Lower leg skin (tissue), 4 donors: ENCODE data around the gene SPIRE1. TPM values are rescaled to one million over a fixed set of nuclear protein-coding genes. Genes with fewer than 3 reads are reported as not detected.

ENCODE experiments used
- DNase-seq, 2 donors: peaks; one replicate each; pipeline ENCODE4 v3.0.0-alpha.2; 2019; ENCODE audit warnings: low spot score in 2 of 2
- H3K4me3 ChIP-seq: fragments of 200-600 bp; sonication (generic); 2 replicates; pipeline ENCODE4 v1.5.1; 2017; ENCODE audit warnings: mild to moderate bottlenecking, low read depth; ENCODE audit not compliant: poor library complexity, severe bottlenecking
- CTCF ChIP-seq, 3 donors: fragments of 450-650 bp; IDR thresholded peaks; one replicate each; pipeline ENCODE4 v1.5.1; 2016; ENCODE audit warnings: antibody characterized with exemption in 3 of 3, mild to moderate bottlenecking in 3 of 3, moderate library complexity in 2 of 3
- POLR2A ChIP-seq, 2 donors: fragments of 450-650 bp; IDR thresholded peaks; one replicate each; pipeline ENCODE4 v1.6.1; 2016 to 2017; ENCODE audit warnings: antibody characterized with exemption in 2 of 2, mild to moderate bottlenecking in 1 of 2, moderate library complexity in 1 of 2
- WGBS, 2 donors: methylation state at CpG; one replicate each; pipeline ENCODE4 v1.1.5; 2018; 5-methylcytosine and 5-hydroxymethylcytosine counted together
- intact Hi-C: fragments of 100-400 bp; cut with DNase I; formaldehyde crosslinking; loops from one replicate; pipeline ENCODE4 v1.15.0; 2023; ENCODE audit warnings: low total_unique reads
- total RNA-seq, 4 donors: library from RNA; depleted of rRNA; stranded (reverse); fragments of >200 nt; gene quantifications; one replicate each; pipeline ENCODE4 v1.1.0, GENCODE V29; 2016

SPIRE1 gene
- total RNA-seq, 4 donors from 2014 or later: 22.5 to 56.5 (median 38.3) TPM

DNA sequence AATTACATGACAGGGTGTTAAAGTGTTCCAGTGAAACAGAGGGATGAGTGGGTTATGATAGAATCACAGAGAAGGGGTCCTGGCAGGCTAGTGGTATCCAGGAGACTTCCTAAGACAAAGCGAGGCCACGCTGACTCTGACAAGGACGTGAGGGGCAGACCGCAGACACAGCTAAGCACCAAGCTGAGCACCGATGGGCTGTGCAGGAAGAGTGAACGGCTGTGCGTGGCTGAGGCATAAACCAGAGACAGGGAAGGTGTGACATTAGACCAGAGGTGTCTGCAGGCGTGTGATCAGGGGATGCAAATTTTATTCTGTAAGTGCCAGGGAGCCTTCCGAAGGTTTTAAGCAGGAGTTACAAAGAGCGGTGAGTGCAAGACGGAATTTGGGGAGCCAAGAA, 180.3 kb downstream of the SPIRE1 start:
- 92 to 93% methylated on average over 11 of the region's 11 CpGs for WGBS, 2 donors
- intact Hi-C loops: no loop called here
- DNase-seq: no peak
- TF ChIP-seq CTCF (IDR thresholded peaks at IDR 0.05) (no peak), POLR2A (IDR thresholded peaks at IDR 0.05) (no peak)
- no peak overlapping the region for H3K4me3 ChIP-seq

- H3K4me3 ChIP-seq: no peak overlapping the region
- 86 to 91% methylated on average over 2 of the region's 2 CpGs for WGBS, 2 donors
- intact Hi-C loops: no loop called here
- DNase-seq: no peak
- no peak for TF ChIP-seq CTCF (IDR thresholded peaks at IDR 0.05)
These were observed 181.0 kb downstream of the SPIRE1 start for GRCh38 chr18:12476955-12477354.

DNA sequence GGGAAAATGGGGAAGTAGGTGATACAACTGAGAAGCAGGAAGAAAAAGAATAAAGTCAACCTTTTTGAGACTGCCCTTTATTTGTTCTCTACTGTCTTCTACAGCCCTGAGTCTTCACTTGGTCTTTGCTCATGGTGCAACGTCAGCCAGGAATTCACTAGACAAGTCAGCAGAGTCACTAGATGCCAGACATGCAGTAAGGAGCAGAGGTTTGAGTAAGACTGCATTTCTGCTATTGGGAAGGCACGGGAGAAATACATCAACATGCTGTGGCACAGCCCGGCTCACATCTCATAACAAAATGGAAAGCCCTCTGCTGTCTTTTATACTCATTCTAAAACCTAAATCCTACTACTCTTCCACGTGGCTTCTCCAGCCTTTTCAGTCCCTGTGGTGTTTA, 183.0 kb downstream of the SPIRE1 start:
- intact Hi-C loops: no loop called here
- H3K4me3 ChIP-seq: no peak overlapping the region
- 66 to 67% methylated on average over 4 of the region's 4 CpGs for WGBS, 2 donors
- no peak for TF ChIP-seq POLR2A (IDR thresholded peaks at IDR 0.05)
- no peak for TF ChIP-seq CTCF (IDR thresholded peaks at IDR 0.05)
- no peak for DNase-seq

GRCh38 chr18:12474146-12474545, 183.8 kb downstream of the SPIRE1 start:
- TF ChIP-seq CTCF (IDR thresholded peaks at IDR 0.05): no peak
- no peak for TF ChIP-seq POLR2A (IDR thresholded peaks at IDR 0.05)
- no peak overlapping the region for H3K4me3 ChIP-seq
- no peak for DNase-seq
- intact Hi-C loops: no loop called here

- DNase-seq: peak in 1 of 2 donors; percentile 40
- WGBS, 2 donors: 39 to 46% methylated on average over 7 of the region's 7 CpGs
- intact Hi-C loops: no loop called here
- no peak overlapping the region for H3K4me3 ChIP-seq
- TF ChIP-seq POLR2A (IDR thresholded peaks at IDR 0.05) (no peak), CTCF (IDR thresholded peaks at IDR 0.05) (no peak)
These were observed 187.4 kb downstream of the SPIRE1 start for GRCh38 chr18:12470382-12471075.

DNA sequence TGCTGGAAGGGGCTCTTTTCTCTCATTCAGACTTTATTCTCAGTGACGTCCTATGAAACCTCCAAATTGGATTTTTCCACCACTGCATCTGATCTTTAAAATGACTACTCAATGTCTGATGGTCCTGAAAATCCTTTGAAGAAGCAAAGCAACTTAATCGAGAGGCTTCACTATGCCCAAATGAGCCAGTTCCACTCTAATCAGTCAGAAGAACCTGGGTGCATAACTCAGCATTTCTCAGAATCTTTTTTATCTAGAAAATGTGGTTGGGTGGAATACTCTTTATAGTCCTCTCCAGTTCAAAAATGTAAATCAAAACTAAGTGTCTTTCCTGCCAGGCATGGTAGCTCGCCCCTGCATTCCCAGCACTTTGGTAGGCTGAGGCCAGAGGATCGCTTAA, 189.5 kb downstream of the SPIRE1 start:
- intact Hi-C loops: no loop called here
- 96 to 97% methylated on average over 4 of the region's 4 CpGs for WGBS, 2 donors
- DNase-seq: no peak
- no peak for TF ChIP-seq POLR2A (IDR thresholded peaks at IDR 0.05)
- no peak for TF ChIP-seq CTCF (IDR thresholded peaks at IDR 0.05)
- no peak overlapping the region for H3K4me3 ChIP-seq
